A549 (cell line): ENCODE results near the gene TNFAIP3.

Source experiments
- CTCF ChIP-seq: fragments of >200 bp; sonication (Bioruptor Twin); formaldehyde crosslinking; IDR thresholded peaks from 3 replicates; pipeline ENCODE4 v1.5.1; 2016
- ESRRA ChIP-seq: fragments of 150-350 bp; IDR thresholded peaks from 2 replicates; pipeline ENCODE4 v1.6.1; 2014; ENCODE audit warnings: mild to moderate bottlenecking, low read length, borderline replicate concordance

DNA sequence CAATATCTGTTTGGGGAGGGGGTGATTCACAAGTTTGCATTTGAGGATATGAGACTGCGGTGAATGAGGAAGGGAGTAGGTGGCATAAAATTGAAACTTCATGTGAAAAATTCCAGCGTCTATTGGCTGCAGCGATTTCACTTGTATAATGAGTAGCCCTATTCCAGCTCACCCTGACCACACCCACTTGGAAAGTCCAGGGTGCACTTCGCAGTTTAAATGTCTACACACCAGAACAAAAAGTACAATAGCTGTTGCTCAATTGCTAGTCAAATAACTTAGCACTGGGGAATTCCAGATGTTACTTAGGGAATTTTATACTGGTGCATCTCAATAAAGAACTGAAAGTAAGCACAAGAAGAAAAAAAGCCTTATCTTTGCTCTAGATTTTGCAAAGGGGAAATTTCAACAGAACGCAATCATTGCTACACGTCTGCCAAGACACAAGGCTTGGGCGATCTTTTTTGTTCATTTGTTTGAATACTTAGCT, 6.3 kb downstream of the TNFAIP3 start:
- TF ChIP-seq ESRRA (no peak), CTCF (no peak)
